HUES6 (cell line): ENCODE results near the gene EPN2.

ENCODE experiments used
- H3K27ac ChIP-seq: 2 replicates; pipeline ENCODE4 v1.7.0; 2013; ENCODE audit warnings: low read depth, mild to moderate bottlenecking, low read length, inconsistent platforms
- H3K27me3 ChIP-seq: 2 replicates; pipeline ENCODE4 v1.6.1; 2013; ENCODE audit warnings: low read length; ENCODE audit not compliant: control insufficient read depth, insufficient read depth
- H3K36me3 ChIP-seq: 2 replicates; pipeline ENCODE4 v1.6.1; 2013; ENCODE audit warnings: low read length; ENCODE audit not compliant: control insufficient read depth, insufficient read depth
- H3K4me1 ChIP-seq: 2 replicates; pipeline ENCODE4 v1.6.1; 2013; ENCODE audit warnings: low read length; ENCODE audit not compliant: control insufficient read depth, insufficient read depth
- H3K4me3 ChIP-seq: 2 replicates; pipeline ENCODE4 v1.5.1; 2013; ENCODE audit warnings: low read depth, low read length
- H3K9ac ChIP-seq: one replicate; pipeline ENCODE4 v1.6.1; 2013; ENCODE audit warnings: mild to moderate bottlenecking, low read length
- H3K9me3 ChIP-seq: 2 replicates; pipeline ENCODE4 v1.6.1; 2013; ENCODE audit warnings: low read depth, low read length; ENCODE audit not compliant: control insufficient read depth, insufficient read depth

EPN2 gene

DNA sequence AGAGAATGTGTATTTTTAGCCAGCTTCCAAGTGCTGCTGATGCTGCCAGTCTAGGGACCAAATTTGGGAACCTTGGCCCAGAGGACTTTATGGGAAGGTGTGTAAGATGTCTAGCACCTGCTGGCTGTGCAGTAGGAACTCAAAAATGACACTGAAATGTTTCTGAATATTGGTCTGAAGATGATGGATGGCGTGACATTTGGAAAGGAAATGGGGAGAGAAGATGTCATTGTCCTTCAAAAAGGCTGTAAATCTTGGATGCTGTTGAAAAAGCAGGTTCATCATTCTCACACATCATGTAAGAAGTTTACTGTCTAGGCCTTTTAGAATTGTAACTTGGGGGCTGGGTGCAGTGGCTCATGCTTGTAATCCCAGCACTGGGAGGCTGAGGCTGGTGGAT lies 6.7 kb downstream of the EPN2 start:
- H3K4me3 ChIP-seq: no peak overlapping the region
- H3K36me3 ChIP-seq: peaks cover 3% of the 10 kb centered on the region; the same call in 1 of the 2 replicates
- H3K27me3 ChIP-seq: no peaks in the 10 kb centered on the region
- H3K27ac ChIP-seq: no peak overlapping the region
- no peak overlapping the region for H3K9ac ChIP-seq
- H3K4me1 ChIP-seq: peaks cover 27% of the 10 kb centered on the region
- no peaks in the 10 kb centered on the region for H3K9me3 ChIP-seq

- Histone ChIP-seq H3K36me3 (peaks cover 3% of the 10 kb centered on the region; the same call in 1 of the 2 replicates), H3K27me3 (no peaks in the 10 kb centered on the region), H3K27ac (no peak overlapping the region), H3K9ac (no peak overlapping the region), H3K9me3 (no peaks in the 10 kb centered on the region), H3K4me1 (peaks cover 31% of the 10 kb centered on the region), H3K4me3 (no peak overlapping the region)
Observed at GRCh38 chr17:19244357-19244756, 7.2 kb downstream of the EPN2 start.

GRCh38 chr17:19244781-19245180 lies 7.6 kb downstream of the EPN2 start:
- no peak overlapping the region for H3K9ac ChIP-seq
- no peaks in the 10 kb centered on the region for H3K9me3 ChIP-seq
- no peak overlapping the region for H3K27ac ChIP-seq
- no peaks in the 10 kb centered on the region for H3K27me3 ChIP-seq
- peaks cover 30% of the 10 kb centered on the region for H3K4me1 ChIP-seq
- peaks cover 3% of the 10 kb centered on the region; the same call in 1 of the 2 replicates for H3K36me3 ChIP-seq
- H3K4me3 ChIP-seq: no peak overlapping the region

GRCh38 chr17:19247473-19247872 lies 10.3 kb downstream of the EPN2 start:
- Histone ChIP-seq H3K27ac (no peak overlapping the region), H3K36me3 (peaks cover 3% of the 10 kb centered on the region; the same call in 1 of the 2 replicates), H3K4me1 (peaks cover 24% of the 10 kb centered on the region), H3K27me3 (no peaks in the 10 kb centered on the region), H3K9me3 (no peaks in the 10 kb centered on the region), H3K9ac (no peak overlapping the region), H3K4me3 (no peak overlapping the region)

- Histone ChIP-seq H3K27ac (no peak overlapping the region), H3K4me1 (peaks cover 21% of the 10 kb centered on the region), H3K4me3 (no peak overlapping the region), H3K9me3 (peaks cover 4% of the 10 kb centered on the region; the same call in 1 of the 2 replicates), H3K36me3 (peaks cover 3% of the 10 kb centered on the region; the same call in 1 of the 2 replicates), H3K9ac (no peak overlapping the region), H3K27me3 (no peaks in the 10 kb centered on the region)
Observed at GRCh38 chr17:19248151-19248927, 11.2 kb downstream of the EPN2 start.

DNA sequence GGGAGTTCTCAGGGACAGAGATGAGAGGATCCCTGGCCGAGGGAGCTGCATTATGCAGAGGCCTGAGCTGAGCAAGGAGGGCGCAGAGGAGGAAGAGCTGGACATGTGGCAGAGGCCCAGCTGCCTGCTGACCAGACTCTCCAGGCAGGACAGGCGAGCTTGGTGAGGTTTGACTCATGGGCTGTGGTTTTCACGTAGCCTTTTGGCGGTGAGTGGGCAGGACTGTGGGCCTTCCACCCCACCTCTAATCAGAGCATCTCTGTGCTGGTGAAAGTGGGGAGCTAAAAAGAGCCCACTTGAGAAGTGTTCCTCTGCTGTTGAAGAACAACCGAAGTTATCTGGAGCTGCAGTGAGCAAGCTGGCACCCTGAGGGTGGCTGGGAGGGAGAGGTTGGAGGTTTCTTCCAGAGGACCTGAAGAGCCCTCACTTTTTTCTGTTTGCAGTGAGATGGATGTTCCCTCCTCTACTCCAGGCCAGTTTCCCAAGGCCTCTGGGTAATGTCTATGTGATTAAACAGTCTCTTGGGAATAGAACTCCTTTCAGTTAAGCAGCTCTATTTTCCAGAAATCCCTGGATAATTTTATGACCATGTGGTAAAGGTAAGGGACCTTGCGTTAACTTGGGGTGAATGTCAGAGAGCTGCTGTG lies 11.9 kb downstream of the EPN2 start:
- Histone ChIP-seq H3K4me3 (no peak overlapping the region), H3K36me3 (no peaks in the 10 kb centered on the region), H3K9me3 (peaks cover 4% of the 10 kb centered on the region; the same call in 1 of the 2 replicates), H3K27me3 (no peaks in the 10 kb centered on the region), H3K27ac (no peak overlapping the region), H3K4me1 (peaks cover 21% of the 10 kb centered on the region), H3K9ac (no peak overlapping the region)

- H3K27ac ChIP-seq: no peak overlapping the region
- H3K9ac ChIP-seq: no peak overlapping the region
- no peaks in the 10 kb centered on the region for H3K36me3 ChIP-seq
- H3K4me1 ChIP-seq: peaks cover 23% of the 10 kb centered on the region
- peaks cover 4% of the 10 kb centered on the region; the same call in 1 of the 2 replicates for H3K9me3 ChIP-seq
- no peak overlapping the region for H3K4me3 ChIP-seq
- H3K27me3 ChIP-seq: no peaks in the 10 kb centered on the region
Observed at GRCh38 chr17:19249681-19250080, 12.5 kb downstream of the EPN2 start.

DNA sequence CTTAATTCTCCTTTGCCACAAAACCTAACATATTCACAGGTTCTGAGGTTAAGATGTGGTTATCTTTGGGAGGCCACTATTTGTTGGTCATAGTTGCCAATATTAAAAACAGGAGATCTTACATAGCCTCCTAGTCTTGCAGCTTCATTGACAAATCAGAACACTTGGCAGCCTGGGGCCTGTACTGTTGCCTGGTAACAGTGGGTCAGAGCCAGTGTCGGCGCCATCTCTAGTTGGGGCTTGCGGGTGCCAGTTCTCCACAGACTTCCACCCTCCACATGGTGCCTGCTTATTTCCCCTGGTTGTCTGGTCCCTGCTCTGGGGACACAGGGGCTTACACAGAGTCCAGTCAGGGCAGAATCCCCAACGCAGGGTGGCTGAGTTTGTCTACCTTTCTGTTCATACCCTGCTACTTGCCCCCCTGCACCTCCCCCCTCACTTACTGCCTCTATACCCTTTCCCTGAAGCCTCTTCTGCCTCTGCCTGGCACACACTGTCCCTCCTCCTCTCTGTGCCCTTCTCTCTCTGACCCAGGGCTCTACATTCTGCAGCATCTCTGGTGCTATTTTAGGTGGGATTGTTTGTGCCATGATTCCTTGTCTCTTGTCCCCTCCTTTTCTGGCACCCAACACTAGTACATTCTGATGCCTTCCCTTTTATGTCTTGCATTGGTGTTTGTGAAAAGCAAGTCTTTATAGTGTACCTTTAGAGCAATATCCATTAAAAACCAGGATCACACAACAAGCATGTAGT lies 13.4 kb downstream of the EPN2 start:
- no peak overlapping the region for H3K27ac ChIP-seq

GRCh38 chr17:19253112-19253511 lies 15.9 kb downstream of the EPN2 start:
- Histone ChIP-seq H3K4me3 (no peak overlapping the region), H3K9ac (no peak overlapping the region), H3K9me3 (peaks cover 4% of the 10 kb centered on the region; the same call in 1 of the 2 replicates), H3K27me3 (no peaks in the 10 kb centered on the region), H3K27ac (no peak overlapping the region), H3K4me1 (peaks cover 17% of the 10 kb centered on the region), H3K36me3 (no peaks in the 10 kb centered on the region)

More for the DNA sequence above, 13.4 kb downstream of the EPN2 start:
- Histone ChIP-seq H3K9ac (no peak overlapping the region), H3K36me3 (no peaks in the 10 kb centered on the region), H3K4me3 (no peak overlapping the region), H3K9me3 (peaks cover 4% of the 10 kb centered on the region; the same call in 1 of the 2 replicates), H3K4me1 (peaks cover 27% of the 10 kb centered on the region), H3K27me3 (no peaks in the 10 kb centered on the region)

GRCh38 chr17:19254651-19255050 lies 17.5 kb downstream of the EPN2 start:
- Histone ChIP-seq H3K27me3 (no peaks in the 10 kb centered on the region), H3K9ac (no peak overlapping the region)

More at GRCh38 chr17:19254651-19255050, 17.5 kb downstream of the EPN2 start:
- Histone ChIP-seq H3K9me3 (peaks cover 4% of the 10 kb centered on the region; the same call in 1 of the 2 replicates), H3K4me3 (no peak overlapping the region), H3K27ac (no peak overlapping the region), H3K36me3 (no peaks in the 10 kb centered on the region), H3K4me1 (peaks cover 6% of the 10 kb centered on the region)
